H1 (cell line): ENCODE results near the gene ANXA4. TPM values are rescaled to one million over a fixed set of nuclear protein-coding genes. Genes with fewer than 3 reads are reported as not detected.

Experiments used
- CTCF ChIA-PET: fragments of 300-600 bp; sonication (Branson Sonifier 250); formaldehyde crosslinking; loops from one replicate; lab custom pipeline; 2021; ENCODE audit not compliant: partially characterized antibody; lab: Charles Lee
- POLR2A ChIA-PET: fragments of 300-600 bp; sonication (Branson Sonifier 250); formaldehyde crosslinking; loops from one replicate; lab custom pipeline; 2021; ENCODE audit warnings: inconsistent platforms; ENCODE audit not compliant: partially characterized antibody; lab: Charles Lee
- DNase-seq, 2 experiments: peaks; one replicate each; pipeline versions ENCODE4 v3.0.0 to v3.0.0-alpha.2; 2010 to 2022; ENCODE audit warnings: low spot score in 2 of 2, low read depth in 1 of 2, mixed read lengths in 1 of 2
- FAIRE-seq: peaks from 2 replicates; lab custom pipeline; 2011; peaks lifted over from hg19 to GRCh38; lab: Jason Lieb, UNC
- H2AFZ ChIP-seq: 2 replicates; pipeline ENCODE4 v1.8.1; 2012; ENCODE audit warnings: low read length, inconsistent platforms
- H2AK5ac ChIP-seq: 2 replicates; pipeline ENCODE4 v1.6.1; 2013; ENCODE audit warnings: low read depth, low read length
- H2BK120ac ChIP-seq: replicated peaks from 2 replicates; pipeline ENCODE3; 2013; ENCODE audit warnings: low read depth, low read length, inconsistent platforms
- H2BK12ac ChIP-seq: 2 replicates; pipeline ENCODE4 v1.6.1; 2013; ENCODE audit warnings: low read depth, low read length
- H2BK15ac ChIP-seq: 2 replicates; pipeline ENCODE4 v1.6.1; 2013; ENCODE audit warnings: low read length
- H2BK20ac ChIP-seq: 2 replicates; pipeline ENCODE4 v1.6.1; 2013; ENCODE audit warnings: low read length
- H2BK5ac ChIP-seq: 2 replicates; pipeline ENCODE4 v1.6.1; 2013; ENCODE audit warnings: low read depth, low read length
- H3K14ac ChIP-seq: 2 replicates; pipeline ENCODE4 v1.6.1; 2013; ENCODE audit warnings: inconsistent platforms; ENCODE audit not compliant: insufficient read length
- H3K18ac ChIP-seq: 2 replicates; pipeline ENCODE4 v1.6.1; 2013; ENCODE audit warnings: low read length; ENCODE audit errors: extremely low read depth
- H3K23ac ChIP-seq: 2 replicates; pipeline ENCODE4 v1.6.1; 2013; ENCODE audit warnings: inconsistent platforms; ENCODE audit not compliant: insufficient read length
- H3K23me2 ChIP-seq: 2 replicates; pipeline ENCODE4 v1.6.1; 2013; ENCODE audit warnings: low read depth, low read length
- H3K27ac ChIP-seq: 2 replicates; pipeline ENCODE4 v1.6.1; 2011; ENCODE audit warnings: low read depth, low read length, inconsistent platforms
- H3K27me3 ChIP-seq, 4 experiments: replicated peaks in 1 of 4; 1 replicate in 1 of 4; 2 replicates in 3 of 4; pipeline versions ENCODE4 v1.6.1 to v1.8.1; 2011 to 2013; ENCODE audit warnings: low read length in 3 of 4, mild to moderate bottlenecking in 3 of 4, inconsistent platforms in 2 of 4, mixed read lengths in 2 of 4, moderate library complexity in 1 of 4; ENCODE audit not compliant: control insufficient read depth in 3 of 4, insufficient read depth in 3 of 4; ENCODE audit errors: extremely low read depth in 1 of 4
- H3K36me3 ChIP-seq, 4 experiments: 2 replicates each; pipeline versions ENCODE4 v1.6.1 to v1.8.1; 2011 to 2013; ENCODE audit warnings: mild to moderate bottlenecking in 4 of 4, low read length in 3 of 4, moderate library complexity in 2 of 4, control low read depth in 1 of 4, inconsistent platforms in 1 of 4; ENCODE audit not compliant: insufficient read depth in 4 of 4, control insufficient read depth in 2 of 4
- H3K4ac ChIP-seq: replicated peaks from 2 replicates; pipeline ENCODE3; 2013; ENCODE audit warnings: low read length, low read depth, mixed read lengths, inconsistent platforms; ENCODE audit not compliant: insufficient read length
- H3K4me1 ChIP-seq, 4 experiments: replicated peaks in 1 of 4; 1 replicate in 1 of 4; 2 replicates in 3 of 4; pipeline versions ENCODE4 v1.6.1 to v1.8.1; 2011 to 2013; ENCODE audit warnings: low read length in 3 of 4, inconsistent platforms in 2 of 4, mixed read lengths in 1 of 4; ENCODE audit not compliant: insufficient read depth in 4 of 4, control insufficient read depth in 3 of 4
- H3K4me2 ChIP-seq, 2 experiments: 2 replicates each; pipeline versions ENCODE4 v1.6.1 to v1.8.1; 2011 to 2013; ENCODE audit warnings: low read depth in 2 of 2, low read length in 2 of 2, control low read depth in 1 of 2, inconsistent platforms in 1 of 2, mild to moderate bottlenecking in 1 of 2; ENCODE audit not compliant: insufficient read depth in 1 of 2
- H3K4me3 ChIP-seq, 4 experiments: fragments of 200-600, 300-600 bp in 1 of 4; sonication (generic), shearing (Covaris generic), sonication (Bioruptor Twin) in 1 of 4; 2 replicates each; pipeline versions ENCODE4 v1.5.1 to v1.8.1; 2011 to 2016; ENCODE audit warnings: low read length in 4 of 4, low read depth in 3 of 4, control low read depth in 2 of 4, inconsistent platforms in 2 of 4, mild to moderate bottlenecking in 2 of 4, mixed read lengths in 1 of 4, moderate library complexity in 1 of 4; ENCODE audit not compliant: insufficient read depth in 2 of 4; ENCODE audit errors: extremely low read depth in 1 of 4
- H3K56ac ChIP-seq: replicated peaks from 2 replicates; pipeline ENCODE3; 2013; ENCODE audit warnings: low read depth, mild to moderate bottlenecking, mixed read lengths, low read length, inconsistent platforms; ENCODE audit not compliant: insufficient read length
- H3K79me1 ChIP-seq: 2 replicates; pipeline ENCODE4 v1.6.1; 2013; ENCODE audit warnings: low read depth, low read length, control low read depth
- H3K79me2 ChIP-seq, 2 experiments: 2 replicates each; pipeline versions ENCODE4 v1.6.1 to v1.8.1; 2012 to 2013; ENCODE audit warnings: low read length in 2 of 2, mild to moderate bottlenecking in 2 of 2, inconsistent platforms in 1 of 2; ENCODE audit not compliant: insufficient read depth in 2 of 2, control insufficient read depth in 1 of 2
- H3K9ac ChIP-seq, 4 experiments: replicated peaks in 1 of 4; 1 replicate in 1 of 4; 2 replicates in 3 of 4; pipeline versions ENCODE4 v1.6.1 to v1.8.1; 2011 to 2013; ENCODE audit warnings: low read depth in 3 of 4, low read length in 3 of 4, control low read depth in 2 of 4, mild to moderate bottlenecking in 2 of 4, moderate library complexity in 2 of 4, inconsistent platforms in 1 of 4; ENCODE audit errors: extremely low read depth in 1 of 4
- H3K9me3 ChIP-seq, 2 experiments: 2 replicates each; pipeline versions ENCODE4 v1.6.1 to v1.8.1; 2012 to 2013; ENCODE audit warnings: mild to moderate bottlenecking in 2 of 2, moderate library complexity in 2 of 2, control low read depth in 1 of 2, inconsistent platforms in 1 of 2, low read depth in 1 of 2, low read length in 1 of 2, mixed read lengths in 1 of 2; ENCODE audit not compliant: insufficient read depth in 2 of 2
- H4K20me1 ChIP-seq, 2 experiments: replicated peaks in 1 of 2; 2 replicates each; pipeline versions ENCODE3 to v1.8.1; 2011 to 2013; ENCODE audit warnings: inconsistent platforms in 2 of 2, low read length in 2 of 2, mild to moderate bottlenecking in 1 of 2; ENCODE audit not compliant: insufficient read depth in 2 of 2, control insufficient read depth in 1 of 2
- H4K5ac ChIP-seq: 2 replicates; pipeline ENCODE4 v1.6.1; 2013; ENCODE audit warnings: low read length, low read depth, mixed read lengths, inconsistent platforms; ENCODE audit not compliant: insufficient read length
- H4K8ac ChIP-seq: 2 replicates; pipeline ENCODE4 v1.8.0; 2013; ENCODE audit warnings: mild to moderate bottlenecking, moderate library complexity, low read length, inconsistent platforms; ENCODE audit not compliant: insufficient read depth; ENCODE audit errors: extremely low read depth
- H4K91ac ChIP-seq: replicated peaks from 2 replicates; pipeline ENCODE3; 2013; ENCODE audit warnings: low read length, mixed read lengths, inconsistent platforms; ENCODE audit not compliant: insufficient read length
- ASH2L ChIP-seq: fragments of 200-600, 300-600 bp; sonication (generic); IDR thresholded peaks from one replicate; pipeline ENCODE4 v1.7.1; 2017; ENCODE audit warnings: low read length
- HDAC2 ChIP-seq, 2 experiments: fragments of 300-600 bp in 1 of 2; sonication (generic) in 1 of 2; IDR thresholded peaks; 2 replicates each; pipeline ENCODE4 v1.6.1; 2011 to 2012; ENCODE audit warnings: low read depth in 2 of 2, low read length in 2 of 2, mild to moderate bottlenecking in 2 of 2, moderate library complexity in 2 of 2, borderline replicate concordance in 1 of 2, inconsistent platforms in 1 of 2
- KDM1A ChIP-seq: fragments of 200-600, 300-600 bp; sonication (generic); IDR thresholded peaks from 2 replicates; pipeline ENCODE4 v1.7.1; 2016; ENCODE audit warnings: mild to moderate bottlenecking, low read length, borderline replicate concordance
- KDM5A ChIP-seq: fragments of 200-600 bp; IDR thresholded peaks from 2 replicates; pipeline ENCODE4 v1.7.1; 2012; ENCODE audit warnings: mild to moderate bottlenecking, low read length, inconsistent platforms, mixed read lengths
- NANOG ChIP-seq: IDR thresholded peaks from 2 replicates; pipeline ENCODE4 v1.6.1; 2011; ENCODE audit warnings: low read length, low read depth, mild to moderate bottlenecking, inconsistent platforms; ENCODE audit not compliant: insufficient read depth, poor library complexity, severe bottlenecking
- NRF1 ChIP-seq: IDR thresholded peaks from 2 replicates; pipeline ENCODE4 v1.6.1; 2011; ENCODE audit warnings: mild to moderate bottlenecking, low read depth, low read length, improper control_type of control experiment
- POLR2AphosphoS5 ChIP-seq: IDR thresholded peaks from 2 replicates; pipeline ENCODE4 v1.6.1; 2011; ENCODE audit warnings: low read depth, low read length
- POU5F1 ChIP-seq: IDR thresholded peaks from 2 replicates; pipeline ENCODE4 v1.6.1; 2011; ENCODE audit warnings: low read depth, mild to moderate bottlenecking, low read length, moderate library complexity
- RBBP5 ChIP-seq: IDR thresholded peaks from 2 replicates; pipeline ENCODE4 v1.7.1; 2012; ENCODE audit warnings: low read depth, mild to moderate bottlenecking, inconsistent platforms, low read length, moderate library complexity, borderline replicate concordance
- SP4 ChIP-seq: IDR thresholded peaks from 2 replicates; pipeline ENCODE4 v1.6.1; 2012; ENCODE audit warnings: low read length, inconsistent platforms
- SUZ12 ChIP-seq: fragments of 200-600 bp; sonication (generic); IDR thresholded peaks from 2 replicates; pipeline ENCODE4 v1.6.1; 2012; ENCODE audit warnings: mild to moderate bottlenecking, inconsistent platforms, low read length, moderate library complexity, mixed read lengths
- ZNF274 ChIP-seq: IDR thresholded peaks from 2 replicates; pipeline ENCODE4 v1.7.0; 2012; ENCODE audit warnings: low read length, borderline replicate concordance; ENCODE audit errors: extremely low read depth
- WGBS, 2 experiments: shearing (Covaris generic) in 1 of 2; methylation state at CpG; one replicate each; pipeline versions ENCODE4 v1.1.6 to v1.1.7; 2013 to 2015; ENCODE audit warnings: low lambda C conversion rate in 2 of 2, mixed read lengths in 2 of 2, inconsistent platforms in 1 of 2, low coverage in 1 of 2, missing lambda C conversion rate in 1 of 2; ENCODE audit not compliant: insufficient replicate concordance in 2 of 2, insufficient coverage in 1 of 2, insufficient read length in 1 of 2; ENCODE audit errors: extremely low coverage in 1 of 2, missing lambda C conversion rate in 1 of 2; 5-methylcytosine and 5-hydroxymethylcytosine counted together
- polyA plus RNA-seq, 7 experiments: library from polyadenylated mRNA; depleted of rRNA in 3 of 7; stranded (reverse) in 5 of 7; unstranded in 2 of 7; fragments of >200 nt in 5 of 7; fragments of 200-250 nt in 2 of 7; gene quantifications; 1 replicate in 5 of 7; 2 replicates in 1 of 7; 4 replicates in 1 of 7; pipeline versions ENCODE4 v1.2.1 to v1.2.3, GENCODE V29; 2011 to 2013; ENCODE audit warnings: missing spikeins in 2 of 7, mixed read lengths in 2 of 7
- total RNA-seq: library from RNA; stranded (reverse); fragmentation: NEBNext Ultra II Directional; extraction: Animal tissue kit (Norgen Biotek cat#: 25700); gene quantifications from 2 replicates; pipeline ENCODE4 v1.2.1, GENCODE V29; 2021
- TF ChIP-seq, protein P1 (sequence below): IDR thresholded peaks from 2 replicates; pipeline ENCODE4 v1.6.1; 2012; ENCODE audit warnings: inconsistent platforms

ANXA4 gene
- total and polyA plus RNA-seq, 2 of the 8 experiments (the other 6 are each of a cell fraction or from before 2014, with no cell fraction given), result 9.4 to 17.6 TPM

DNA sequence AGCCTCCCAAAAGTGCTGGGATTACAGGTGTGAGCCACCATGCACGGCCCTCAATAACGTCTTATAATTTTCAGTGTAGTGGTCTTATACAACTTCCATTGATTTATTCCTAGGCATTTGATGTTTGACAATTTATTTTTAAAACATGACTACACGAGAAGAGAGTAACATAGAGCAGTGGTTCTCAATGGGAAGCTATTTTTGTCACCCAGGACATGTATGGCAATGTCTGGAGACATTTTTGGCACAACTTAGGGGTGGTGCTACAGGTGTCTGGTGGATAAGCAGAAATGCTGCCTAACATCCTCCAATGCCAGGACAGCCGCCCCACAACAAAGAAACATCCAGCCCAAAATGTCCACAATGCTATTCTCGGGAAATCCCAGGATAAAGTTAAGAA lies 12.7 kb upstream of the ANXA4 start:
- H2BK12ac ChIP-seq, result no peak overlapping the region
- no peak overlapping the region for H4K8ac ChIP-seq
- H4K20me1 ChIP-seq, result no peaks in the 10 kb centered on the region
- H3K9me3 ChIP-seq, result no peaks in the 10 kb centered on the region
- WGBS, 2 experiments, result 91% methylated on average over 5 of the region's 5 CpGs; no CpG with 5 or more reads in 1 of the 2 experiments
- no peak for DNase-seq
- H4K91ac ChIP-seq, result no peak overlapping the region
- no peak for FAIRE-seq
- no peak overlapping the region for H3K14ac ChIP-seq
- no peak overlapping the region for H3K27ac ChIP-seq
- no peaks in the 10 kb centered on the region for H3K79me2 ChIP-seq
- no peak overlapping the region for H2BK120ac ChIP-seq
- no peak overlapping the region for H3K4me2 ChIP-seq
- H3K4me3 ChIP-seq, result no peak overlapping the region
- no peak overlapping the region for H4K5ac ChIP-seq
- no peak overlapping the region for H3K23ac ChIP-seq
- no peak overlapping the region for H2BK15ac ChIP-seq
- no peaks in the 10 kb centered on the region for H3K23me2 ChIP-seq
- no peak overlapping the region for H3K9ac ChIP-seq
- peaks cover 0 to 2% (median 0%) of the 10 kb centered on the region in 4 experiments; a peak in 1 of 7 replicates for H3K4me1 ChIP-seq
- H2AFZ ChIP-seq, result no peak overlapping the region
- H2BK20ac ChIP-seq, result no peak overlapping the region
- H3K56ac ChIP-seq, result no peak overlapping the region
- H3K79me1 ChIP-seq, result no peaks in the 10 kb centered on the region
- H3K36me3 ChIP-seq, result no peaks in the 10 kb centered on the region
- H3K4ac ChIP-seq, result no peak overlapping the region
- no peak overlapping the region for H3K18ac ChIP-seq
- no peaks in the 10 kb centered on the region for H3K27me3 ChIP-seq
- CTCF ChIA-PET, result interaction anchor here (0.6 to 2.4 kb wide), 2 partner anchors 87 to 102 kb away, joined by 3 to 16 read pairs; no protein-coding TSS in a partner anchor
- H2BK5ac ChIP-seq, result no peak overlapping the region
- H2AK5ac ChIP-seq, result no peak overlapping the region
- POLR2A ChIA-PET, result no interaction called here
- TF ChIP-seq KDM1A (no peak), SUZ12 (no peak), RBBP5 (no peak), NANOG (no peak), NRF1 (no peak), POLR2AphosphoS5 (no peak), KDM5A (no peak), ZNF274 (no peak), HDAC2 (IDR thresholded peaks at IDR 0.05; ENCODE audit: borderline replicate concordance in 1 of 2, low read depth in 2 of 2, low read length in 2 of 2) (no peak), POU5F1 (no peak), ASH2L (no peak), SP4 (no peak)
- TF ChIP-seq, protein P1, sequence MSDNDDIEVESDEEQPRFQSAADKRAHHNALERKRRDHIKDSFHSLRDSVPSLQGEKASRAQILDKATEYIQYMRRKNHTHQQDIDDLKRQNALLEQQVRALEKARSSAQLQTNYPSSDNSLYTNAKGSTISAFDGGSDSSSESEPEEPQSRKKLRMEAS, result no peak
